ENCODE measurements around the gene SRPRA. TPM values are rescaled to one million over a fixed set of nuclear protein-coding genes. Genes with fewer than 3 reads are reported as not detected.
"Not testable (repeated sequence)": the region's sequence is repeated elsewhere in the genome, so short reads cannot be mapped to it uniquely, and the experiment has no call there.

SRPRA gene
- polyA plus RNA-seq, 3 donors, result 78.8 to 83.7 (median 82.4) TPM

GRCh38 chr11:126257144-126257543, 11.6 kb downstream of the SRPRA start:
- no peak for DNase-seq (ENCODE audit: extremely low read depth in 1 of 11, low read depth in 9 of 11, low spot score in 4 of 11)

DNA sequence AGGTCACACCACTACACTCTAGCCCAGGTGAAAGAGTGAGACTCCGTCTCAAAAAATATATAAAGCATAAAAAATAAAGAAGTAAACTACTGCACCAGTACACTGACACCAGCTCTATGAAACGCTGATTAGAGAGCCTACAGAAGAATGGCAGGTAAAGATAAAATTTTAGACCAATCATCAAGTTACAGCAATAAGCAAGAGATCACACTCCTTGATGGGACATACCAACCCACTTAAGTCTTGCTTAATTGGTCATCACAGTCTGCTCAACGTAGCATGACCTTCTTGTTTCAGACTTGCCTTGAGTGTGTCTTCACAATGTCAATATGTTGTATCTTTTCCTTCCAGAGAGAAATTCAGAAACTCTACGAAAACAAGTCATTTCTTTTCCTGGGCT, 12.5 kb downstream of the SRPRA start:
- no peak for DNase-seq (ENCODE audit: extremely low read depth in 1 of 11, low read depth in 9 of 11, low spot score in 4 of 11)

DNA sequence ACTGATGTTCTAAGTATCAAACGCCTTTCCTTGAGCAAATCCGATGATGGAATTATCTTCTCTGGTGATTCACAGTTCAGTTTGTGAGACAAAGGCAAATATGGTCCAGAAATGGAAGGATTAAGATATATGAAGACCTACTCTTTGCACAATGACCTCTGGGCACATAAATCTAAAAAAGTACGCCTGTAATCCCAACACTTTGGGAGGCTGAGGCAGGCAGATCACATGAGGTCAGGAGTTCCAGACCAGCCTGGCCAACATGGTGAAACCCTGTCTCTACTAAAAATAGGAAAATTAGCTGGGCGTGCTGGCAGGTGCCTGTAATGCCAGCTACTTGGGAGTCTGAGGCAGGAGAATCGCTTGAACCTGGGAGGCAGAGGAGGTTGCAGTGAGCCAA, 13.2 kb downstream of the SRPRA start:
- not testable (repeated sequence) for DNase-seq (ENCODE audit: extremely low read depth in 1 of 11, low read depth in 9 of 11, low spot score in 4 of 11)

GRCh38 chr11:126254819-126255218, 13.9 kb downstream of the SRPRA start:
- no peak for DNase-seq (ENCODE audit: extremely low read depth in 1 of 11, low read depth in 9 of 11, low spot score in 4 of 11)

DNA sequence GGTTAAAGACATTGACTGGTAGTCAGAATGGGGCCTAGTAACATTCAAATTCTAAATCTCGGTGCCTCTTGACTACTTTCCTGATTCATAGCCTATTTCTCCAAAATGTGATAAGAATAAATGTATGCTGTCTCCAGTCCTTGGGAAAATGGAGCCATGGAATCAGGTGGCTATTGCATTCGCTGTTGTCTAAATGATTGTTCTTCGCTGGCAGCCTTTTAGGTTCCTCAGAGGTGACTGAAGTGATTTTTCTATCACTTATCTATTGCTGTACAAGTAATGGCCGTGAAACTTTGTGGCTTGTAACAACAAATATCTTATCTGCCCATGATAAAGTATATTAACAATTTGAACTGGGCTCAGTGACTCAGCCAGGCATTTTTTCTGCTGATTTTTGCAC, 15.4 kb downstream of the SRPRA start:
- no peak for DNase-seq (ENCODE audit: extremely low read depth in 1 of 11, low read depth in 9 of 11, low spot score in 4 of 11)

DNA sequence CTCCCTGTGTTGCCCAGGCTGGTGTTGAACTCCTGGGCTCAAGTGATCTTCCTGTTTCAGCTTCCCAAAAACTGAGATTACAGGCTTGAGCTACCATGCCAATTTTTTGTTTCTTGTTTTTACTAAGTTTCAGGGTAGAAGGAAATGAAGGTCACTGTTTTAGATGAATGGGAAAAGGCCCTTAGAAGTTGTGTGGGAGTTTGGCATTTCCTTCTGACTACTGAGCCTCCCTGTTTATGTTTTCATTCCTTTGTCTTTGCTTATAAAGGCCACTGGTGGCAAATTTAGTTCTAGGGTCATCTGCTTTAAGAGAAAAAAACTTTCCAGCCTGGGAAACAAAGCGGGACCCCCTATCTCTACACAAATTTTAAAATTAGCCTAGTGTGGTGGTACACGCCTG, 22.1 kb downstream of the SRPRA start:
- no peak for DNase-seq (ENCODE audit: extremely low read depth in 1 of 11, low read depth in 9 of 11, low spot score in 4 of 11)

GRCh38 chr11:126233391-126233790, 35.3 kb downstream of the SRPRA start:
- DNase-seq (ENCODE audit: extremely low read depth in 1 of 11, low read depth in 9 of 11, low spot score in 4 of 11), result no peak

- no peak for DNase-seq (ENCODE audit: extremely low read depth in 1 of 11, low read depth in 9 of 11, low spot score in 4 of 11)
These were observed 36.0 kb downstream of the SRPRA start for GRCh38 chr11:126232683-126233082.

DNA sequence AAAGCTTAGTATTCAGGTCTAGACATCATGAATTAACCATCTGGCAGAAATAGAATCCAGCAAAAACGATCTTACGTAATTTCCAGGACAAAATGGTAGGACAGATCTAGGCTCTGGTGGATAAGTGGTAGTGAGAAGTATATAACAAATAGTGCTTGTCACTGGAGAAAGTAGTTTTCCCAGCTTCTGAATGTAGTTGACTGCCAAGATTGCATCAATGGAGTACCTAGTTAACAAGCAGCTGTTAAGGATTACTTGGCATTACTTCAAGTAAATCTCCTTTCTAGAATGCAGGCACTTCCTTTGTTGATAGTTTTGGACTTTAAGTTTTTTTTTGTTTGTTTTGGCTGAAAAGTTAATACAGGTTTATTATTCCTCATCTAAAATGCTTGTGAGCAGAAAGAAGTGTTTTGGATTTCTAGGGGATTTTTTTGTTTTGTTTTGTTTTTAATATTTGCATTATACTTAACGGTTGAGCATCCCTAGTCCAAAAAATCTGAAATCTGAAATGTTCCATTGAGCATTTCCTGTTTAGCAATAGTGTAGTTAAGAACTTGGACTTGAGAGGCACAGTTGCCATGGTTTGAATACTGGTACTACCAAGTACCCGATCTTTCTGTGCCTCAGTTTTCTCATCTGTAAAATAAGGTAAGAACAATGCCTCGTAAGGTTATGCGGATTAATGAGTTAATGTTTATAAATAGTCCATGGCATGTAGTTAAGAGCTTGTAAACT, 36.8 kb downstream of the SRPRA start:
- DNase-seq (ENCODE audit: extremely low read depth in 1 of 11, low read depth in 9 of 11, low spot score in 4 of 11), result no peak

- no peak for DNase-seq (ENCODE audit: extremely low read depth in 1 of 11, low read depth in 9 of 11, low spot score in 4 of 11)
These were observed 38.7 kb downstream of the SRPRA start for GRCh38 chr11:126229858-126230540.

DNA sequence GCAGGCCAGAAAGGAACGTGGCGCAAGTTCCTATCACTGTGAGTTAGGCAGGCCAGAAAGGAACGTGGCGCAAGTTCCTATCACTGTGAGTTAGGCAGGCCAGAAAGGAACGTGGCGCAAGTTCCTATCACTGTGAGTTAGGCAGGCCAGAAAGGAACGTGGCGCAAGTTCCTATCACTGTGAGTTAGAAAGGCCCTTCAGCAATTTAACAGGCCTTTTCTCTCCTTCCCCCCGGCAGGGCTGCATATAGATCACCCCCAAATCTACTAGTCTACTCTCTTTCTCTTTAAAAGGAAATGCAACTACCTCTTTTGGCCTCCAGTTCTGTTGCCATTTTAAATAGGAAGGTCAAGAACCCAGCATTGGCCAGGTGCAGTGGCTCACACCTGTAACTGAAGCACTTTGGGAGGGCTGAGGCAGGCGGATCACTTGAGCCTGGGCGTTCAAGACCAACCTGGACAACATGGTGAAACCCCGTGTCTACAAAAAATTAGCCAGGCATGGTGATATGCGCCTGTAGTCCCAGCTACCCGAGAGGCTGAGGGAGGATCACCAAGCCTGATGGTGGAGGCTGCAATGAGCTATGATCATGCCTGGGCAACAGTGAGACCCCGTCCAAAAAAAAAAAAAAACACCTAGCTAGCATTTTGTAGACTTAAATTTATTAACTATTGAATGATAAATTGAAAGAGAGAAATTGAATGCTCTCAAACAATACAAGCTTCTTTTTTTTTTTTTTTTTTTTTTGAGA, 42.2 kb downstream of the SRPRA start:
- no peak for DNase-seq (ENCODE audit: extremely low read depth in 1 of 11, low read depth in 9 of 11, low spot score in 4 of 11)

DNA sequence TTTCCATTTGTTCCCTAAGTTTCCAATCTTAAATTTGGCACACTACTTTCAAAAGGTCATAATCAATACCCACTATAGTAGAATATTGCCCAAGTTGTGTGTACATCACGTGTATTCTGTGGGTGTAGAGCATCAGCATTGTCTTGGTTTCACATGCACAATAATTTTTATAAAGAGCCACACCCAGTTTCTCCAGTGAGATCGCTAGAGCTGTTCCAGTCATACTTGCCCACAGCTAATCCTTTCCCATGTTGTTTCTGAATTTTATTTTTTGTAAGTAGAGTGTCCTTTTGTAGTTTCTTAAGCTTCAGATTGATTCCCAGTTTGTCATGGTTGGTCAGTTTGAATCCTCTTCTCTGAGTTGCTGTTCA, 43.4 kb downstream of the SRPRA start:
- no peak for DNase-seq (ENCODE audit: extremely low read depth in 1 of 11, low read depth in 9 of 11, low spot score in 4 of 11)

DNA sequence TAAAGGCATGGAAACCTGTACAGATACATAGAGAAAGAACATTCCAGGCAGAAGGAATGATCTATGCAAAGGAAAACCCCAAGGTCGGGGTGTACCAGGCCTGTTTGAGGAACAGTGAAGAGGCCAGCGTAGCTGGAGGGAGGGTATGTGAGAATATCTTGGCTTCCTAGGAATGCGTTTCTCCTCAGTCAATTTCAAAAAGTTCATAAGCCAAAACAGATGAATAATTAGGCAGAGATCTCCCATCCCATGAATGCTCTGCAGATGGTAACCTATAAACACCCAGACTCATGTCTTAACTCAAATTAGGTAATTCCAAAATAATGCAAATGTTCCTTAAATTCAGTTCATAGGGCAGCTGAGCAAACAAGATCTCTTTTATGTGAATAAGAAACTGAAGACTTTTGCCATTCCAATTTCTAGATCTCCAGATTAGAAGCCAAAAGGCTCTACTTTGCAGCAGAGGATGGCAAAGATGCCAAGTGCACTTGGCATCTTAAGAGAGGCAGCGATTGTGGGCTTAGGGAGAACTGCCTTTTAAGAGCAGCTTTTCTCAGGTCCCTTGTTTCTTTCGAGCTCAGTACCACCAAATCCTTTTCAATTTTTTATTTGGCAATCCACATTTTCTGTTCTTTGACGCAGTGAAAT, 43.9 kb downstream of the SRPRA start:
- no peak for DNase-seq (ENCODE audit: extremely low read depth in 1 of 11, low read depth in 9 of 11, low spot score in 4 of 11)

DNA sequence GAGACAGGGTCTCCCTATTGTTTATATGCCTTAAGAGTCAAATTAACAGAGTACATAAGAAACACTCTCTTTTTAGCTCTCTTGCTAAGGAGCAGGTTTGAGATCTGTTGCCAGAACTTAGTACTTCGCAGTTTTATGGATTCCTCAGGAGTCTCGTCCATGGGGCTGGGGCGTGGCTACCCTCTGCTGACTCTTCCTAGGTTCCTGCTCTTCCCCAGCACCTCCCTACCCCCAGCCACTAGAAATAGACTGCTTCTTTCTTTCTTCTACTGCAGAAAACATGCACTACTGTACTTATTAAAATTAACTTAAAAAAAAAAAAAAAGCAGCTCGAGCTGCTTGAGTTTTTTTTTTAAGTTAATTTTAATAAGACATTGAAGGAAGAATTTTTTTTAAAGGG, 49.1 kb downstream of the SRPRA start:
- DNase-seq (ENCODE audit: extremely low read depth in 1 of 11, low read depth in 9 of 11, low spot score in 4 of 11), result no peak

- DNase-seq (ENCODE audit: extremely low read depth in 1 of 11, low read depth in 9 of 11, low spot score in 4 of 11), result no peak
These were observed 51.2 kb downstream of the SRPRA start for GRCh38 chr11:126217491-126217890.

DNA sequence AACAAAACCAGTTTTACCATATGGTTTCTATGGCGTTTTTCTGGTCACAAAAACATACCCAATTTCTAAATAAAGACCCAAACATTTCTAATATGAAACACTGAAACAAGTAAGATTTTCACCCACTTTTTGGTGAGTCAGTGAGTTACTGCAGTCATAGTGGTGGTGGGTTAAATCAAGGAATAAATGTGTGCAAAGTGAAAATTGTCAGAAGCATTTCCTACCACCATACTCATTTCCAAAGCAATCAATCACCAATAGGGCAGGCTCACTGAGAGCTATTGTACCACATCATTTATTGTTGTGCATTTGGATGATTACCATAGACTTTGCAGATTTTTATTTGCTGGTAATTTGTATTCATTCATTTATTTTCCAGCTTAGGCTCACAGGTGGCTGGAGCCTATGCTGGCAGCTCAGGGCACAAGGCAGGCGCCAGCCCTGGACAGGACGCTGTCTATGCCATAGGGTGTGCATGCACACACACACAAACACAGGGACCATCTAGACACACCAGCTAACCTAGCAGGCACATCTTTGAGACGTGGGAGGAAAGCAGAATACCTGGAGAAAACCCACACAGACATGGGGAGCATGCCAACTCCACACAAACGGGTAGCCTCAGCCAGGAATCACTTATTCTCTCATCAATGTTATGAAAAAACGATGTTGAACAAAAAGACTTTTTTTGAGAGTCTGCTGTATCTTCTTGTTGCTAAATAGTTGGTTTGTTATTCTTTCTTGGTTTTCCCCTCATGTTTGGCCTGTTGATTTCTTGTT, 52.0 kb downstream of the SRPRA start:
- DNase-seq (ENCODE audit: extremely low read depth in 1 of 11, low read depth in 9 of 11, low spot score in 4 of 11), result no peak

- no peak for DNase-seq (ENCODE audit: extremely low read depth in 1 of 11, low read depth in 9 of 11, low spot score in 4 of 11)
These were observed 53.9 kb downstream of the SRPRA start for GRCh38 chr11:126214841-126215240.

- DNase-seq (ENCODE audit: extremely low read depth in 1 of 11, low read depth in 9 of 11, low spot score in 4 of 11), result no peak
These were observed 54.3 kb downstream of the SRPRA start for GRCh38 chr11:126214441-126214840.

Data from renal cortex interstitium (tissue), 11 donors.